Jurkat, Clone E6-1 (cell line): ENCODE measurements around the gene LPIN1.
"Not testable (repeated sequence)": the region's sequence is repeated elsewhere in the genome, so short reads cannot be mapped to it uniquely, and the experiment has no call there.

Experiments
- DNase-seq: peaks from one replicate; pipeline ENCODE4 v3.0.0-alpha.2; 2011; ENCODE audit warnings: low read depth, low spot score
- H3K4me3 ChIP-seq: 2 replicates; pipeline ENCODE4 v1.5.1; 2011; ENCODE audit warnings: mild to moderate bottlenecking, low read length, control low read depth, moderate library complexity

The LPIN1 gene

GRCh38 chr2:11711751-11712150 is 34.7 kb upstream of the LPIN1 start:
- DNase-seq = no peak
- no peak overlapping the region for H3K4me3 ChIP-seq

DNA sequence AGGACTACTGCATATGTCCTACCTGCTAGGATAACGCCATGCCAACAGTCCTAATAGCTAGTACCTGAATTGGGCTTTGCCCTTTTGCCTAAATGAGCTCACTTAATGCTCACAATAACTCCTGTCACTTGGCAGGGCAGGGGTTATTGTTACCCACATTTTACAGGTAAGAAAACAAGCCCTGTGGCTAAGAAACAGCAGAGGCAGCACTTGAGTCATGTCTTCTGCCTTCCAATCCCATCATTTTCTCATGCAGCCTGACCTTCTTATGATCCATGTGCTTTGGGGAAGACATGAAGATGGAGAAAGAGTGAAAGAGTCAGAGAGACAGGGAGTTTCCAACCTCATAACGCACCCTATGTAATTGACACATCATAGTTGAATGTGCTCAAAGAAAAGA is 33.6 kb upstream of the LPIN1 start:
- DNase-seq = no peak
- no peak overlapping the region for H3K4me3 ChIP-seq

- no peak overlapping the region for H3K4me3 ChIP-seq
- DNase-seq = no peak
Observed at GRCh38 chr2:11713815-11714214, 32.6 kb upstream of the LPIN1 start.

GRCh38 chr2:11715987-11716652 is 30.3 kb upstream of the LPIN1 start:
- no peak for DNase-seq
- H3K4me3 ChIP-seq = no peak overlapping the region

DNA sequence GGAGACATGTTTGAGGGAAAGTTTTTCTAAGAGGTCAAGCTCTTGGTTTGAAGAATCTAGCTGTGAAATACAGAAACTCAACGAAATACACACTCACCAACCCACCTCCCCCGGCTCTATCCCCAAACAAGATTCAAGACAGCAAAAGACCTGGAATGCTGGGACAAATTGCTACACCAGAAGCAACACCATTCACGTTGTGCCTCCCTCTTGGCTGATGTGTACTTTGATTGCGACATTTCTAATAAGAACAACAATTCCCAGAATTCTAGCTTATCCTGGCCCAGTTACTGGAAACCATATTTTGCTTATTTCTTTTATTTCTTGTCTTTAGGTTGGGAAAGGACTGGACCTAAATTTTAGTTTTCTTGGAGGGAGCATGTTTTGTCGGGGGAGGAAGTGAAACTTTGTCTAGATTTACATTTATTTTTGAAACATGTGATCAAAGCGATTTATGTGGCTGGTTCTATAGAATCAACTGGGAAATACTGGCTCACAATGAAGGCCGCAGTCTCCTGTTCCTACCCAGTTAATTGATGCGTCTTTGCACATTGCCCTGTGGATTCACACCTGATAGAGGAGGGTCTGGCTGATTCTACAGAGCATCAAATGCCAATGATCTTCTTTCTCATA is 29.6 kb upstream of the LPIN1 start:
- H3K4me3 ChIP-seq = no peak overlapping the region
- DNase-seq = no peak

- DNase-seq = no peak
- H3K4me3 ChIP-seq = no peak overlapping the region
Observed at GRCh38 chr2:11717623-11718022, 28.8 kb upstream of the LPIN1 start.

DNA sequence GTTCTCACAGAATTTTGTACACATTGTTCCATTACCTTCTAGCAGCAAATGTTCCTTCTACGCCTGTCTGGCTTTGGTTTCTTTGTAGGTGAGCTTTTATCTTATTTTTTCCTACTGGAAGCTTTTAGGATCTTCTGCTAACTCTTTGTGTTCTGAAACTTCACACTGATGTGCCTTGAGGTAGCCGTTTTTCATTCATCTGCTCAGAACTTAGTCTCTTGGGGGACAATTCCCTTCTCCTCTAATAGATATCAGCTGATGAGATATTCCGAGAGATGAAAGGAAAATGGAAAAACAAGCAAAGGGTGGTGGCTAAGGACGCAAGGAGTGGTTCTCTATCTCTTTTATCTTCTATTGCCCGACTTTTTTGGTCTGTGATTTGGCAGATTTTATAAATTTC is 27.8 kb upstream of the LPIN1 start:
- H3K4me3 ChIP-seq = no peak overlapping the region
- no peak for DNase-seq

DNA sequence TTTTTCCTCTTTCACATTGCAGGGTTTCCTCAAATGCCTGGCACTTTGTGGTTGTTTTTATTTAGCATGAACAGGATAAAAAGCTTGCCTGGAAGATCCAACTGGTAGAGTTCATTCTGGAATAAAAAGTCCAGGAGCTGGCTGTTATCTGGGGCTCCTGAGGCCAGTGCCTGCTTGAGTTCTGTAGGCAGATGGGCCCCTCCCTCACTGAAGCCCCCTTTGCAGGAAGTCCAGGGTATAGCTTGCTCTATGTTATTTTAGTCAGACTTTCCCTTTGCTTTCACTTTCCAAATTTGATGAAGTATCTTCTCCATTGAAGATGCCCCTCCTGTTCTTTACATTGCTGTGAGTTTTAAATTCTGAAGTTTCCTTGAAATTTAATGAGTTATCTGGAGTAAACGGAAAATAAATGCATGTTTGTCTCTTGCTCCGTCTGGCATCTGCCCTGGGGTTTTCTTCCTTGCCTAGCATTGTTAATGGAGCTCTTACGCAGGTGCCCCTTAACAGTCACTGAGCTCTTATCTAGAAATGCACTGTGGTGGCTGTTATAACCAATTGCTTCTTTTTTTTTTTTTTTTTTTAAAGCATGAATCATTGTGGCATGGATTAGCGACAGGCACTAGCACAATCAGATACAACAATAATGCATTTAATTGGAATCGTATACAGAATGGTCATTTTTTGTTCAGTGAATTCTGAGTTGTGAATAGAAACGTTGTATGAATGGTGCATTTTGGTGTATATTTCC is 27.0 kb upstream of the LPIN1 start:
- peak overlapping the region; percentile 32 for H3K4me3 ChIP-seq
- DNase-seq = peak; percentile 37

DNA sequence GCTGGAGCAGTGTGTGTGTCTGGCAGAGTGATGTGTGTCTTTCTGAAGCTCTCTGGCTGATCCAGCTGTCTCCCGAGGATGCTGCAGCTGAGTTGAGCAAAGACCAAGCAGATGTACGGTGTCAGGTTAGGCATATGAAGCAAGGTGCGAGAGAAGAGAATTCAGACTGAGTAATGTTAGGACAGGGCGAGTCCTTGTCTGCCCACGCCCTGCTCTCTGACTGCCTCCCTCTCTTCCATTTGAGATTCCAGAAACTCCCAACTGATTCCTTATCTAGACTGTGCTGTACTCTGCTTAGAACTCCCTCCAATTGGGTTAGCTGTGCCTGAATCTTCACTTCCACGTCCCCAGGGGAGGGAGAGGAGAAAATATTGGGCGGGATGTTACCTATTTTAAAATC is 25.7 kb upstream of the LPIN1 start:
- H3K4me3 ChIP-seq = no peak overlapping the region
- no peak for DNase-seq

- H3K4me3 ChIP-seq = no peak overlapping the region
- no peak for DNase-seq
Observed at GRCh38 chr2:11722292-11723060, 24.0 kb upstream of the LPIN1 start.

- DNase-seq = no peak
- no peak overlapping the region for H3K4me3 ChIP-seq
Observed at GRCh38 chr2:11723061-11723371, 23.4 kb upstream of the LPIN1 start.

DNA sequence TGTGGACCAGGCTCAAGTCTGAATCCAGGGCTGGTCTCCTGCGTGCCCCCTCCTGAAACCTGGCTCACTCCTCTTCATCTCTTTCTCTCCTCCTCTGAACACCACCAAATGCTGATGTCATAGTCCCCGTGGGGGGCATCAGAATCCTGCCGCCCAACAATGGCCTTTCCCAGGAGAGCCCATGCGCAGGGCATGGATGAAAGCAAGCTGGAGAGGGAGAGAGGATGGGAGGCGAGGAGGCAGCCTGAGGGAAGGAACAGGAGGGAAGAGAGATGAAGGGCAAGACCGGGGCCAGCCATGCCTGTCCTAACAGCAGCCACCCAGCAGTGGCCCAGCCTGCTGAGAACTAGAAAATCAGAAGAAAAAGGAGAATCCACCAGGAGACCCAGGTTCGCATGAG is 22.3 kb upstream of the LPIN1 start:
- no peak overlapping the region for H3K4me3 ChIP-seq
- no peak for DNase-seq

GRCh38 chr2:11726384-11726783 is 20.0 kb upstream of the LPIN1 start:
- no peak overlapping the region for H3K4me3 ChIP-seq
- DNase-seq = no peak

GRCh38 chr2:11729362-11730212 is 16.8 kb upstream of the LPIN1 start:
- no peak overlapping the region for H3K4me3 ChIP-seq
- DNase-seq = no peak

DNA sequence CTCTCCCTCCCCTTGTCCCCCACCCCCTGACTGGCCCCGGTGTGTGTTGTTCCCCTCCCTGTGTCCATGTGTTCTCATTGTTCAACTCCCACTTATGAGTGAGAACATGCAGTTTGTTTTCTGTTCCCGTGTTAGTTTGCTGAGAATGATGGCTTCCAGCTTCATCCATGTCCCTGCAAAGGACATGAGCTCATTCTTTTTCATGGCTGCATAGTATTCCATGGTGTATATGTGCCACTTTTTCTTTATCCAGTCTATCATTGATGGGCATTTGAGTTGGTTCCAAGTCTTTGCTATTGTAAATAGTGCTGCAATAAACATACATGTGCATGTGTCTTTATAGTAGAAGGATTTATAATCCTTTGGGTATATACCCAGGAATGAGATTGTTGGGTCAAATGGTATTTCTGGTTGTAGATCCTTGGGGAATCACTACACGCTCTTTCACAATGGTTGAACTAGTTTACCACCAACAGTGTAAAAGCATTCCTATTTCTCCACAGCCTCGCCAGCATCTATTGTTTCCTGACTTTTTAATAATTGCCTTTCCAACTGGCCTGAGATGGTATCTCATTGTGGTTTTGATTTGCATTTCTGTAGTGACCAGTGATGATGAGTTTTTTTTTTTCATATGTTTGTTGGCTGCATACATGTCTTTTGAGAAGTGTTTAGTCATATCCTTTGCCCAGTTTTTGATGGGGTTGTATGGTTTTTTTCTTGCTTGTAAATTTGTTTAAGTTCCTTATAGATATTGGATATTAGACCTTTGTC is 15.0 kb upstream of the LPIN1 start:
- not testable (repeated sequence) for H3K4me3 ChIP-seq, DNase-seq

DNA sequence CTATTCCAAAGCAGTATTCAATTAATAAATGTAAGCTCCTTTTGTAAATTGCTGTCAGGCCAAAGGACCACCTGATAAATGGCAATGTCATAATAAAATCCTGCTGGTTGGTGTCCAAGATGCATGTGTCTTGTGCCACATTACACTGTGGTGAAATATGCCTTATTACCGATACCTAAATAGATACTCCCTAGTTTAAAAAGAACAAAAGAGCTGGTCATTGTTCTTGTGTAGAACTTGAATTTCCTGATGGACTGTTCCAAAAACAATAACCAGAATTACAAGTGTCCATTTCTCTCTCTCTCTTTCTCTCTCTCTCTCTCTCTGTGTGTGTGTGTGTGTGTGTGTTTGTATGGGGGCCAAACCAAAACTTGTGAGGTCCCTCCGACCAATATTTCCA is 13.8 kb upstream of the LPIN1 start:
- H3K4me3 ChIP-seq = no peak overlapping the region
- no peak for DNase-seq

GRCh38 chr2:11737852-11738251 is 8.6 kb upstream of the LPIN1 start:
- H3K4me3 ChIP-seq, DNase-seq: not testable (repeated sequence)
